ENCODE data around the gene MIER2.

DNA sequence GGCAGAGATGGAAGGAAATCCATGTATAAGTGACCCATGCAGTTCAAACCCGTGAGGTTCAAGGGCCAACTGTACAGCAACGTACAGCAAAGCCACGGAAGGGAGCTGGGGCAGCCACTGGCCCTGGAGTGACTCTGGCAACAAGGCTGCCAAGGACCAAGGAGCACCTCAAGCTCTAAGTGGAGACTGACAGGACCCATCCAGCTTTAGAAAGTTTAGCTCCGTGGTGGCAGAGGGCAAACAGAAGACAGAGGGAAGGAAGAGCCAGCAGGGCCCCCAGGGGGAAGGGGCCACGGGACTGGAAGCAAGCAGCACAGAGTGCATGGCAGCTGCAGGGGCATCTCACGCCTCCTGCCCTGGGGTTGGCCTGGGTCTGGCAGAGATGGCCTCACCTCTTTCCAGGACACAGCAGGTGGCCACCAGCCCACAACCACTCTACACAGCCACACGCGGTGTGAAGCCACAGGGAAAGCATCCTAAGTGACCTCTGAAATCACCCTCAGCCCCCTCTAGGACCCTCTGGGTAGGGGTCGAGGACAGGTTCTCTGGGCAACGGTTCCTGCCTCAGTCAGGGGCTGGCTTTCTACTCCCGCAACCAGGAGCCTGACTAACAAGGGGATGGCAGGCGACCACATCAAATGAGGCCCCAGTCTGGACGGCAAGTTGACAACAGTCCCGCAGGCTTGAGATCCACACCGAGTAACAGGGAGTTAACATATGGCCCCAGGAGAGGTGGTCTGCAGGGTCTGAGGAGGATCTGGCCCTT is 3.8 kb downstream of the MIER2 start:
- TF ChIP-seq, protein P1, sequence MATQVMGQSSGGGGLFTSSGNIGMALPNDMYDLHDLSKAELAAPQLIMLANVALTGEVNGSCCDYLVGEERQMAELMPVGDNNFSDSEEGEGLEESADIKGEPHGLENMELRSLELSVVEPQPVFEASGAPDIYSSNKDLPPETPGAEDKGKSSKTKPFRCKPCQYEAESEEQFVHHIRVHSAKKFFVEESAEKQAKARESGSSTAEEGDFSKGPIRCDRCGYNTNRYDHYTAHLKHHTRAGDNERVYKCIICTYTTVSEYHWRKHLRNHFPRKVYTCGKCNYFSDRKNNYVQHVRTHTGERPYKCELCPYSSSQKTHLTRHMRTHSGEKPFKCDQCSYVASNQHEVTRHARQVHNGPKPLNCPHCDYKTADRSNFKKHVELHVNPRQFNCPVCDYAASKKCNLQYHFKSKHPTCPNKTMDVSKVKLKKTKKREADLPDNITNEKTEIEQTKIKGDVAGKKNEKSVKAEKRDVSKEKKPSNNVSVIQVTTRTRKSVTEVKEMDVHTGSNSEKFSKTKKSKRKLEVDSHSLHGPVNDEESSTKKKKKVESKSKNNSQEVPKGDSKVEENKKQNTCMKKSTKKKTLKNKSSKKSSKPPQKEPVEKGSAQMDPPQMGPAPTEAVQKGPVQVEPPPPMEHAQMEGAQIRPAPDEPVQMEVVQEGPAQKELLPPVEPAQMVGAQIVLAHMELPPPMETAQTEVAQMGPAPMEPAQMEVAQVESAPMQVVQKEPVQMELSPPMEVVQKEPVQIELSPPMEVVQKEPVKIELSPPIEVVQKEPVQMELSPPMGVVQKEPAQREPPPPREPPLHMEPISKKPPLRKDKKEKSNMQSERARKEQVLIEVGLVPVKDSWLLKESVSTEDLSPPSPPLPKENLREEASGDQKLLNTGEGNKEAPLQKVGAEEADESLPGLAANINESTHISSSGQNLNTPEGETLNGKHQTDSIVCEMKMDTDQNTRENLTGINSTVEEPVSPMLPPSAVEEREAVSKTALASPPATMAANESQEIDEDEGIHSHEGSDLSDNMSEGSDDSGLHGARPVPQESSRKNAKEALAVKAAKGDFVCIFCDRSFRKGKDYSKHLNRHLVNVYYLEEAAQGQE (IDR thresholded peaks at IDR 0.05; ENCODE audit: insufficient read depth in 1 of 2, low read depth in 2 of 2, low read length in 2 of 2) = no peak
- TF ChIP-seq POLR2AphosphoS5 (IDR thresholded peaks at IDR 0.05; ENCODE audit: low read depth, low read length) = no peak
- no peak for TF ChIP-seq TAF1 (IDR thresholded peaks at IDR 0.05; ENCODE audit: borderline replicate concordance, insufficient read depth, low read length)
- TF ChIP-seq FOXP2 (optimal IDR thresholded peaks at IDR 0.05; ENCODE audit: borderline replicate concordance, extremely low read depth, extremely low read length, insufficient read depth) = no peak
- TF ChIP-seq SIN3A (IDR thresholded peaks at IDR 0.05; ENCODE audit: borderline replicate concordance, insufficient read depth, low read length) = no peak

Data from PFSK-1 (cell line).